ENCODE data around the gene HARBI1.

Gene HARBI1

GRCh38 chr11:46553814-46554212 lies 63.2 kb downstream of the HARBI1 start:
- no peak for DNase-seq (ENCODE audit: low read depth)
